Choroid plexus epithelial cell (primary cell): Measurements from ENCODE around the gene ZNF487.
"Not testable (repeated sequence)": the region's sequence is repeated elsewhere in the genome, so short reads cannot be mapped to it uniquely, and the experiment has no call there.

Source experiments
- DNase-seq: peaks from one replicate; pipeline ENCODE4 v3.0.0-alpha.2; 2010; ENCODE audit warnings: low read depth
- H3K4me3 ChIP-seq: 2 replicates; pipeline ENCODE4 v1.5.1; 2011; ENCODE audit warnings: low read depth, mild to moderate bottlenecking, control low read depth, low read length, moderate library complexity
- TF ChIP-seq, protein P1 (sequence below): conservative IDR thresholded peaks from 2 replicates; pipeline ENCODE4 v1.5.1; 2011; ENCODE audit warnings: low read depth, mild to moderate bottlenecking, control low read depth, inconsistent platforms, low read length, moderate library complexity

ZNF487 gene

DNA sequence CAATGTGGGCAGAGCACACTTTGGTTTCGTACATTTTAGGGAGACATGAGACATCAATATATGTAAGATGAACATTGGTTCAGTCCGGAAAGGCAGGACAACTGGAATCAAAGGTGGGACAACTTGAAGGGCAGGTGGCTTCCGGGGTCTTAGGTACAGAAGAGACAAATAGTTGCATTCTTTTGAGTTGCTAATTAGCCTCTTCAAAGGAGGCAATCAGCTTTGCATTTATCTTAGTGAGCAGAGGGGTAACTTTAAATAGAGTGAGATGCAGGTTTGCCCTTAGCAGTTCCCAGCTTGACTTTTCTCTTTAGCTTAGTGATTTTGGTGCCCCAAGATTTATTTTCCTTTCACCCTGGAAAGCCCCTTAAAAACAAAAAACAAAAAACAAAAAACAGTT, 21.3 kb downstream of the ZNF487 start:
- no peak overlapping the region for H3K4me3 ChIP-seq
- TF ChIP-seq, protein P1, sequence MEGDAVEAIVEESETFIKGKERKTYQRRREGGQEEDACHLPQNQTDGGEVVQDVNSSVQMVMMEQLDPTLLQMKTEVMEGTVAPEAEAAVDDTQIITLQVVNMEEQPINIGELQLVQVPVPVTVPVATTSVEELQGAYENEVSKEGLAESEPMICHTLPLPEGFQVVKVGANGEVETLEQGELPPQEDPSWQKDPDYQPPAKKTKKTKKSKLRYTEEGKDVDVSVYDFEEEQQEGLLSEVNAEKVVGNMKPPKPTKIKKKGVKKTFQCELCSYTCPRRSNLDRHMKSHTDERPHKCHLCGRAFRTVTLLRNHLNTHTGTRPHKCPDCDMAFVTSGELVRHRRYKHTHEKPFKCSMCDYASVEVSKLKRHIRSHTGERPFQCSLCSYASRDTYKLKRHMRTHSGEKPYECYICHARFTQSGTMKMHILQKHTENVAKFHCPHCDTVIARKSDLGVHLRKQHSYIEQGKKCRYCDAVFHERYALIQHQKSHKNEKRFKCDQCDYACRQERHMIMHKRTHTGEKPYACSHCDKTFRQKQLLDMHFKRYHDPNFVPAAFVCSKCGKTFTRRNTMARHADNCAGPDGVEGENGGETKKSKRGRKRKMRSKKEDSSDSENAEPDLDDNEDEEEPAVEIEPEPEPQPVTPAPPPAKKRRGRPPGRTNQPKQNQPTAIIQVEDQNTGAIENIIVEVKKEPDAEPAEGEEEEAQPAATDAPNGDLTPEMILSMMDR: no peak
- DNase-seq: no peak

- TF ChIP-seq, protein P1: peak; percentile 61
- peak; percentile 94 for DNase-seq
- H3K4me3 ChIP-seq: peak overlapping the region; percentile 33
These were observed 25.0 kb downstream of the ZNF487 start for GRCh38 chr10:43461950-43462349.

- not testable (repeated sequence) for DNase-seq, H3K4me3 ChIP-seq
These were observed 28.3 kb downstream of the ZNF487 start for GRCh38 chr10:43465086-43465735.

DNA sequence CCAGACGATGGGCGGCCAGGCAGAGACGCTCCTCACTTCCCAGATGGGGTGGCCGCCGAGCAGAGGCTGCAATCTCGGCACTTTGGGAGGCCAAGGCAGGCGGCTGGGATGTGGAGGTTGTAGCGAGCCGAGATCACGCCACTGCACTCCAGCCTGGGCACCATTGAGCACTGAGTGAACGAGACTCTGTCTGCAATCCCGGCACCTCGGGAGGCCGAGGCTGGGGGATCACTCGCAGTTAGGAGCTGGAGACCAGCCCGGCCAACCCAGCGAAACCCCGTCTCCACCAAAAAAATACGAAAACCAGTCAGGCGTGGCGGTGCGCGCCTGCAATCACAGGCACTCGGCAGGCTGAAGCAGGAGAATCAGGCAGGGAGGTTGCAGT, 28.8 kb downstream of the ZNF487 start:
- DNase-seq, H3K4me3 ChIP-seq: not testable (repeated sequence)

GRCh38 chr10:43471146-43471545, 34.2 kb downstream of the ZNF487 start:
- TF ChIP-seq, protein P1: no peak
- no peak for DNase-seq
- no peak overlapping the region for H3K4me3 ChIP-seq

DNA sequence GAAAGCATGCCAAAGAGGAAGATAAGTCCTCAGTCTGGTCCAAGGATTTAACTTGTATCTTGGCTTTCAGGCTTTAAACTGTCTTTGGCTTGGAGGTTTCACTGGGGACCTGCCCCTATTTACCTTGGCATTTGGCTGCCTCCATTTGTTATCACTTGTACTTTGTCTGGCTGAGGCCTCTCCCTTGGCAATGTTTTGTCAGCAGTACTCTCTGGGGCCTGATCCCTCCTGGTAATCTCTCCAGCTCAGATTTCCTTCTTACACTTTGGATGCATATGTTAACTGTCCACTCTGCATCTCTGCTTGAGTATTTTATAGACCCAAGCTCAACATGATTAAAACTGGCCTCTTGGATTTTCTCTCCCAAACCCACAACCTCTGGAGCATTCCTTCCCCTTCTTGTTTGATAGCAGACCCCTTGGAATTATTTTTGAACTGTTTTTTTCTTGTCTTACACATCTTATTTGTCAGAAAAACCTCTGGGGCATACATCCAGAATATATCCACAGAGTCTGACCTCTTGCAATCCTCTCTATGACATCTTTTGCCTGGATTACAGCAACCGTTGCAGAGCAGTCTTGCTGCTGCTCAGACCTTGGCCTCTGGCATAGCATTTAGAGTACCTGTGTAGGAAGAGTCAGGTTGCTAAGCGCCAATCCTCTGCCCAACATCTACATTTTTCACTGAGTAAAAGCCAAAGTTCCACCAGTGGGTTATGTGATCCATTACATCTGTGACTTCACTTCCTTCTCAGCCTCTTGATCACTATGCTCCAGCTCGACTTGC, 35.2 kb downstream of the ZNF487 start:
- TF ChIP-seq, protein P1: no peak
- no peak overlapping the region for H3K4me3 ChIP-seq
- no peak for DNase-seq

GRCh38 chr10:43479275-43479674, 42.4 kb downstream of the ZNF487 start:
- TF ChIP-seq, protein P1: no peak
- H3K4me3 ChIP-seq: no peak overlapping the region
- DNase-seq: peak; percentile 7
